CD14-positive monocyte (primary cell): ENCODE results near the gene SLC12A7. TPM values are rescaled to one million over a fixed set of nuclear protein-coding genes. Genes with fewer than 3 reads are reported as not detected.

ENCODE experiments used
- DNase-seq, 3 donors: peaks; one replicate each; pipeline ENCODE4 v3.0.0-alpha.2; 2011 to 2022
- H2AFZ ChIP-seq: 2 replicates; pipeline ENCODE4 v1.6.0; 2012; ENCODE audit warnings: mild to moderate bottlenecking, low read depth, low read length, inconsistent platforms; ENCODE audit not compliant: insufficient read depth, poor library complexity, severe bottlenecking
- H3K27ac ChIP-seq, 2 donors: 1 replicate in 1 of 2; 2 replicates in 1 of 2; pipeline ENCODE4 v1.5.1; 2012 to 2013; ENCODE audit warnings: low read length in 2 of 2, control low read depth in 1 of 2, inconsistent platforms in 1 of 2, low read depth in 1 of 2, mild to moderate bottlenecking in 1 of 2
- H3K27me3 ChIP-seq, 2 donors: one replicate each; pipeline versions ENCODE4 v1.6.0 to v1.6.1; 2011 to 2013; ENCODE audit warnings: low read length in 2 of 2; ENCODE audit not compliant: control insufficient read depth in 2 of 2, insufficient read depth in 2 of 2
- H3K36me3 ChIP-seq, 2 donors: replicated peaks in 1 of 2; 1 replicate in 1 of 2; 2 replicates in 1 of 2; pipeline versions ENCODE4 v1.5.1 to v1.6.1; 2012 to 2013; ENCODE audit warnings: low read length in 2 of 2, control low read depth in 1 of 2, inconsistent platforms in 1 of 2, mild to moderate bottlenecking in 1 of 2; ENCODE audit not compliant: insufficient read depth in 2 of 2, control insufficient read depth in 1 of 2
- H3K4me1 ChIP-seq, 2 donors: 1 replicate in 1 of 2; 2 replicates in 1 of 2; pipeline versions ENCODE4 v1.5.1 to v1.6.1; 2012 to 2013; ENCODE audit warnings: low read length in 2 of 2, control low read depth in 1 of 2, inconsistent platforms in 1 of 2, mild to moderate bottlenecking in 1 of 2, moderate library complexity in 1 of 2; ENCODE audit not compliant: insufficient read depth in 2 of 2, control insufficient read depth in 1 of 2
- H3K4me2 ChIP-seq: replicated peaks from 2 replicates; pipeline ENCODE3; 2012; ENCODE audit warnings: low read length, moderate library complexity, mild to moderate bottlenecking; ENCODE audit not compliant: poor library complexity, severe bottlenecking; ENCODE audit errors: extremely low read depth
- H3K4me3 ChIP-seq, 3 experiments: fragments of 200-600 bp in 1 of 3; sonication (generic) in 1 of 3; replicated peaks in 1 of 3; 1 replicate in 2 of 3; 2 replicates in 1 of 3; pipeline ENCODE4 v1.5.1; 2011 to 2013; ENCODE audit warnings: low read length in 3 of 3, mild to moderate bottlenecking in 3 of 3, control low read depth in 2 of 3, low read depth in 2 of 3, inconsistent platforms in 1 of 3, moderate library complexity in 1 of 3
- H3K79me2 ChIP-seq: 2 replicates; pipeline ENCODE4 v1.6.0; 2012; ENCODE audit warnings: mild to moderate bottlenecking, control low read depth, inconsistent platforms, low read length, moderate library complexity; ENCODE audit not compliant: insufficient read depth
- H3K9ac ChIP-seq: 2 replicates; pipeline ENCODE4 v1.6.0; 2017; ENCODE audit warnings: low read length, mild to moderate bottlenecking; ENCODE audit not compliant: insufficient read depth, poor library complexity, severe bottlenecking
- H3K9me3 ChIP-seq, 2 donors: replicated peaks in 1 of 2; 1 replicate in 1 of 2; 2 replicates in 1 of 2; pipeline versions ENCODE4 v1.5.1 to v1.6.1; 2012 to 2013; ENCODE audit warnings: low read length in 2 of 2, control low read depth in 1 of 2; ENCODE audit not compliant: control insufficient read depth in 1 of 2, insufficient read depth in 1 of 2
- H4K20me1 ChIP-seq: 2 replicates; pipeline ENCODE4 v1.6.0; 2012; ENCODE audit warnings: mild to moderate bottlenecking, low read length, control low read depth, moderate library complexity; ENCODE audit not compliant: insufficient read depth
- H3K27ac Mint-ChIP-seq, 7 donors: one replicate each; pipeline ENCODE4 v1.8.0; 2020; ENCODE audit warnings: mild to moderate bottlenecking in 7 of 7, mixed read lengths in 7 of 7, moderate library complexity in 6 of 7, inconsistent platforms in 2 of 7
- H3K27me3 Mint-ChIP-seq, 3 donors: one replicate each; pipeline ENCODE4 v1.8.0; 2021 to 2022; ENCODE audit warnings: low read depth in 3 of 3, mild to moderate bottlenecking in 3 of 3, mixed read lengths in 3 of 3, moderate library complexity in 3 of 3, inconsistent platforms in 1 of 3
- H3K36me3 Mint-ChIP-seq, 2 donors: one replicate each; pipeline ENCODE4 v1.8.0; 2020; ENCODE audit warnings: mixed read lengths in 2 of 2, inconsistent platforms in 1 of 2, mild to moderate bottlenecking in 1 of 2
- H3K4me1 Mint-ChIP-seq: one replicate; pipeline ENCODE4 v1.8.0; 2020; ENCODE audit warnings: mild to moderate bottlenecking, mixed read lengths
- H3K4me3 Mint-ChIP-seq, 2 donors: one replicate each; pipeline ENCODE4 v1.8.0; 2020; ENCODE audit warnings: mild to moderate bottlenecking in 2 of 2, mixed read lengths in 2 of 2, moderate library complexity in 1 of 2
- H3K9me3 Mint-ChIP-seq, 7 donors: one replicate each; pipeline ENCODE4 v1.8.0; 2020 to 2022; ENCODE audit warnings: mixed read lengths in 7 of 7, mild to moderate bottlenecking in 6 of 7, moderate library complexity in 6 of 7, inconsistent platforms in 2 of 7
- whole genome bisulfite sequencing: methylation state at CpG from one replicate; pipeline ENCODE4 v1.1.5; 2013; ENCODE audit warnings: missing lambda C conversion rate; ENCODE audit not compliant: insufficient coverage; 5-methylcytosine and 5-hydroxymethylcytosine counted together
- intact Hi-C, 2 donors: fragments of 100-400 bp; cut with micrococcal nuclease; formaldehyde crosslinking; loops; one replicate each; pipeline versions ENCODE4 v1.15.0 to v1.15.1; 2023
- polyA plus RNA-seq, 3 donors: library from polyadenylated mRNA; depleted of rRNA in 1 of 3; unstranded in 2 of 3; stranded (reverse) in 1 of 3; fragments of 300-500 nt in 2 of 3; fragments of >200 nt in 1 of 3; fragmentation: Illumina TruSeq in 2 of 3; gene quantifications; 1 replicate in 2 of 3; 2 replicates in 1 of 3; pipeline ENCODE4 v1.2.3, GENCODE V29; 2012 to 2021
- TF ChIP-seq, protein P1 (sequence below): fragments of 200-600 bp; IDR thresholded peaks from one replicate; pipeline ENCODE4 v1.8.0; 2022; ENCODE audit warnings: antibody characterized with exemption, mild to moderate bottlenecking

The SLC12A7 gene
- polyA plus RNA-seq, 3 donors = 8.2 to 31.2 (median 12.5) TPM

GRCh38 chr5:1060535-1060981 lies 51.3 kb downstream of the SLC12A7 start:
- peaks cover 49 to 71% of the 10 kb centered on the region in 2 donors for H3K36me3 Mint-ChIP-seq
- Histone ChIP-seq H3K4me3 (no peak overlapping the region), H3K27me3 (no peaks in the 10 kb centered on the region), H3K4me2 (no peak overlapping the region), H3K9me3 (no peaks in the 10 kb centered on the region), H3K4me1 (no peaks in the 10 kb centered on the region), H2AFZ (no peak overlapping the region), H3K9ac (no peak overlapping the region), H3K79me2 (no peaks in the 10 kb centered on the region), H3K36me3 (peaks cover 51 to 55% of the 10 kb centered on the region in 2 donors), H4K20me1 (peaks cover 4% of the 10 kb centered on the region), H3K27ac (no peak overlapping the region)
- intact Hi-C loops = no loop called here
- no peaks in the 10 kb centered on the region for H3K27me3 Mint-ChIP-seq
- TF ChIP-seq, protein P1, sequence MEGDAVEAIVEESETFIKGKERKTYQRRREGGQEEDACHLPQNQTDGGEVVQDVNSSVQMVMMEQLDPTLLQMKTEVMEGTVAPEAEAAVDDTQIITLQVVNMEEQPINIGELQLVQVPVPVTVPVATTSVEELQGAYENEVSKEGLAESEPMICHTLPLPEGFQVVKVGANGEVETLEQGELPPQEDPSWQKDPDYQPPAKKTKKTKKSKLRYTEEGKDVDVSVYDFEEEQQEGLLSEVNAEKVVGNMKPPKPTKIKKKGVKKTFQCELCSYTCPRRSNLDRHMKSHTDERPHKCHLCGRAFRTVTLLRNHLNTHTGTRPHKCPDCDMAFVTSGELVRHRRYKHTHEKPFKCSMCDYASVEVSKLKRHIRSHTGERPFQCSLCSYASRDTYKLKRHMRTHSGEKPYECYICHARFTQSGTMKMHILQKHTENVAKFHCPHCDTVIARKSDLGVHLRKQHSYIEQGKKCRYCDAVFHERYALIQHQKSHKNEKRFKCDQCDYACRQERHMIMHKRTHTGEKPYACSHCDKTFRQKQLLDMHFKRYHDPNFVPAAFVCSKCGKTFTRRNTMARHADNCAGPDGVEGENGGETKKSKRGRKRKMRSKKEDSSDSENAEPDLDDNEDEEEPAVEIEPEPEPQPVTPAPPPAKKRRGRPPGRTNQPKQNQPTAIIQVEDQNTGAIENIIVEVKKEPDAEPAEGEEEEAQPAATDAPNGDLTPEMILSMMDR = no peak
- no peak overlapping the region for H3K4me3 Mint-ChIP-seq
- no peaks in the 10 kb centered on the region for H3K9me3 Mint-ChIP-seq
- H3K27ac Mint-ChIP-seq = no peak overlapping the region
- WGBS = 76% methylated on average over 19 of the region's 24 CpGs
- no peaks in the 10 kb centered on the region for H3K4me1 Mint-ChIP-seq
- DNase-seq = no peak

GRCh38 chr5:1059884-1060263 lies 52.0 kb downstream of the SLC12A7 start:
- 92% methylated on average over 17 of the region's 17 CpGs for WGBS
- TF ChIP-seq, protein P1 = no peak
- H3K36me3 Mint-ChIP-seq = peaks cover 48 to 69% of the 10 kb centered on the region in 2 donors

More at GRCh38 chr5:1059884-1060263, 52.0 kb downstream of the SLC12A7 start:
- Mint-ChIP-seq H3K4me1 (no peaks in the 10 kb centered on the region), H3K4me3 (no peak overlapping the region), H3K27me3 (peaks cover 0 to 3% (median 0%) of the 10 kb centered on the region in 3 donors), H3K27ac (no peak overlapping the region), H3K9me3 (no peaks in the 10 kb centered on the region)
- Histone ChIP-seq H3K9ac (no peak overlapping the region), H2AFZ (no peak overlapping the region), H3K27me3 (no peaks in the 10 kb centered on the region), H3K9me3 (no peaks in the 10 kb centered on the region), H3K36me3 (peaks cover 46 to 58% of the 10 kb centered on the region in 2 donors), H3K4me1 (no peaks in the 10 kb centered on the region), H3K27ac (no peak overlapping the region), H3K4me2 (no peak overlapping the region), H4K20me1 (peaks cover 8% of the 10 kb centered on the region), H3K4me3 (no peak overlapping the region), H3K79me2 (no peaks in the 10 kb centered on the region)
- intact Hi-C loops = no loop called here
- DNase-seq = no peak
